NCI-H524 (cell line): ENCODE measurements around the gene RTL10.

Experiments
- DNase-seq, 2 experiments: peaks; one replicate each; lab custom pipeline; 2025; lab: John Stamatoyannopoulos, UW

Gene RTL10

DNA sequence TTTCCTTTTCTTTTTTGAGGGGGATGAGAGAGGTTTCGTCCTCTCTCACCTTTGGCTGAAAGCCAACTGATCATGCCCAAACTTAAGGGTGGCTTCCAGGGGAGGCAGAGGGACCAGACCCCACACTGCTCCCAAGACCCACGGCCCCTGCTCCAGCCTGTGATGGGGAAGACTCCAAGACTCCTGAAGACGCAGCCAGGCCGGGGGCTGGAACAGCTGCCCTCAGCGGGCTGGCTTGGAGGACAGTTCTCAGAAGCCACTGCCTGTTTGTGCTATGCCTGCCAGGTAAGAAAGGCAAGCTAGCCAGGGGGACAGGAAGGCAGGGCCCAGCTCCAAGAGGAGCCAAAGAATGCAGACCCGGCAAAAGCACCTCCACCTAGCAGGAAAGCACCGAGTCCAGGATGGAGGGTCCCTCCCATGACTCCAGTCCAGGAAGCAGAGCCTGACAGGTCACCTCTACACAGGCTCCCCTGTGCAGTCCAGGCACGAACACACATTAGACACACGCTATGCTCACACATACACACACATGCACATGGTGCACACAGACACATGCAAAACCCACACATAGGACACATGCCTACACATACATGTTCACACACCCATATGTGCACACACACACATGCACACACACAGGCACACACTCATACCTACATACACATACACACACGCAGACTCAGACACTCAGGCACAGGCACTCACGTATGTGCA lies 31.3 kb downstream of the RTL10 start:
- no peak for DNase-seq

DNA sequence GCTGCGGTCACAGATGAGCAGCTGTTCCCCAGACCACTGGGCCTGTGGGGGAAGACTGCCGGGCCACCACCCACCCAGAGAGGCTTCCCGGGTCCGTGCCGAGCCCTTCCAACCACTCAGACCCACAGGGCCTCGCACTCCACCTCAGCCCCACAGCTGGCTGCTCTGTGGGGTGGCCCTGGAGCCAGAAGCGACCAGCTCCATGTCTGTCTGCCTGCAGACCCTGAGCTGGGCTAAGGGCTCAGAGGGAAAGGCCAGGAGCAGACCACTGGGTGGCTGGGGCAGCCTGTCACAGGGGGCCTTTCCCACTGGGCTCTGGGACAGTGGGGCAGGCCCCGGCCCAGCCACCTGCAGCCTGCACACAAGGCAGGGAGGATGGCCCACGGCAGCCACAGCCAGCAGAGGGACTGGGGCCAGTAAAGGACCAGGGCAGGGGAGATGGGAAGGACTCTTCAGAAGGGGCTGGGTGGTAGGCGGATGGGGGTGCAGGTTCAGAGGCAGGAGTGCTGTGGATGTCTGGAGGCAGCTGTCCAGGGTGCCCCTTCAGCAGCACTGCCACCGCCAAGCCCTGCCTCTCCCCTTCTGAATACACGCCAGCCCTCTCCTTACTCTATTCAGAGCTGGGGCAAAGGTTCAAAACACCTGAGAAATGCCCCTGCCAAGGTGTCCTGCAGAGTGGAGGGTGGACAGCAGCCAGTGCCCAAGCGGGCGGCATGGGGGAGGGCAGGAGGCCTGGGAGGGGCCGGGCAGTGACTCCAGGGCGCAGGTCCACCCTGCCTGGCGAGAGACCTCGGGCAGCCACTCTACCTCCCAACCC lies 32.2 kb downstream of the RTL10 start:
- no peak for DNase-seq

GRCh38 chr22:19821523-19822300 lies 33.0 kb downstream of the RTL10 start:
- DNase-seq: no peak

DNA sequence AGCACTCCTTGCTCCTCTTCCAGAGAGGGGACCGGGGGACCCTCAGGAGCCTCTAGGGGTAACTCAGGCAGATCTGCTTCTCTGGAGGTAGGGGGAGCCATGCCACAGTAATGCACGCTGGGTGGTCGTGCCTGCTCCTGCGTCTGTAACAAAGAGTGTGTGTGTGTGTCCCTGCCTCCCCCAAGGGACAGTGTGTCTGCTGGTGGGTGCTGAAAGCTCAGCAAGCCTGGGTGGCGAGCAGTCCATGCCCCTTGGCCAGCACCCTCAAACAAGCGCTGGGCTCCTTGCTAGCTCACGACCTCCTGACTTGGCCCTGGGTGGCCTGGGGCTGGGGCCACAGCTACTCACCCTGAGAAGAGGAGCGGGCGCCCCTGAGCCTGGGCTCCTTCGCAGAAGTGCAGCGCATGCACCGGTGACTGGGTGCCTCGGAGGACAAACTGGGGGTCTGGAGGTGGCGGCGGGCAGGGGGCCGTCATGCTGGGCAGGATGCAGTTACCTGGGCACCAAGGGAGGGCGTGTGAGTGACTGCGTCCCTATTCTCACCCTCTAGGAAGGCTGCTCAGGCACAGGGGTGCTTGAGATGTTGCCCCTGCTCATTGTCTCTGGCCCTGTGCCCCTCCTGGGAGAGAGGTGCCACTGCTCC lies 33.7 kb downstream of the RTL10 start:
- DNase-seq: no peak

DNA sequence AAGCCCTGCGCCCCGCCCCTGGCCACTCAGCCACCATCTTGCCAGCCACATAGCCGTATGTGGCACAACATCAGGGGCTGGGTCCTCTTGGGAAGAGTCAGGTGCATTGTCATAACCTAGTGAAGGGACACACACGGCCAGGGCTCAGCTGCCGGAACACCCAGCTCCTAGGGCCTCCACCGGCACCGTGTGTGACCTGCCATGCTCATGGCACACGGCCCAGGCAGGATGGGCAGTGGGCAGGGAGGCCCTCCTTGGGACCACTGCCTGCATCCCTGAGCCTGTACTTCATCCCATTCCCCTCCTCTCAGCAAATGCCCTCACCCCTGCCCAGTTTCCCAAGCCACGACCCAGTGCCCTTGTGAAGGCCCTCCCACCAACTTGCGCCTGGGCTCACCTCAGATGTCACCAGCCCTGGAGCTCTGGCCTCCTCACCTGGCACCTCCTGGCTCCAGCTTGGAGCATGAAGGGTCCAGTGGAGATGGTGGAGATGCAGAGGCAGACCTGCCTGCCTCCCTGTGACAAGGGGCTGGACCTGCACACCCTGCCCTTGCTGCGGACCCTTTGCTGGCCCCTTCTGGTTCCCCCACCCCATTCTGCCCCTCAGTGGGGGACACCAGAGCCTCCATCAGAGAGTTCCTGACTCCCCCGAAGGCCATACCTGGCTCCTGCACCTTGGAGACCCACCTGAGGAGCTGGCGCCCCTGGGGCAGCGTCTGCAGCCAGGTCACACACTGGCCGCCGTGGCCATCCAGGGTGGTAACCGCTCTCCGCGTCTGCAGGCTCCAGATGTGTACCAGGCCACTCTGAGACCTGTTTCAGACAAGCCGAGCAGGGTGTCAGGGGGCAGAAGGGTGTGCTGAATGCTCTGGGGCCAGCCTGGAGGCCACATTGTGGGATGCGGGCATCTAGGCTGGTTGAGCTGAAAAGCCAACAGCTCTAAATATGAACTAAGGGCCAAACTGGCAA lies 34.5 kb downstream of the RTL10 start:
- no peak for DNase-seq

DNA sequence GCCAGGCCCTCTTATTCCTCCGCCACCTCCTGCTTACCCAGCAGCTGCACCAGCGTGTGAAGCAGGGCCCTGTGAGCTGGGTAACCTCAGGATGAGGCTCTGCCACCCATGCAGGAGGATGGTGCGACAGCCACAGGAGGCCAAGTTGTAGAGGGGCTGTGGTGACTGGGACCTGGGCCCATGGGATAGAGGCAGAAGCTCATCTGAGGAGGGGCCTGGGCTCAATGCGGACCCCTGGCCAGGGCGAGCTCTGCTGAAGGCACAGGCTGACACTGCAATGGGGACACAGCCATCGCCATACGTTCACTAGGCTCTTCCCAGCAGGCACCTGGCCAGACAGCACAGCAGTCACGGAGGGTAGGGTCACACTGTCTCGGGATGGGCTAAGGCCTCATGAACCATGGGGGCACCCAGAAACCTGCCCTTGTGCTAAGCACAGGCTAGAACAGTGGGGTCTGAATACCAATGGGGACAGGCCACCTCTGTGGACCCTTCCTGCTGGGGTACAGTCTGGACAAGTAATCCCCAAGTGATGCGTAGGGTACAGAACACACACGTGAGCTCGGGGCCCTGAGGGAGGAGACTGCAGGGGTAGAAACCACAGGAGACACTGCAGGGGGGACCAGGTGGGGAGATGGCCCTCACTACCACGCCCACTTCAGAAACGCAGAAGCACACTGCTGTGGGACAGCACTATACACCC lies 35.3 kb downstream of the RTL10 start:
- no peak for DNase-seq

DNA sequence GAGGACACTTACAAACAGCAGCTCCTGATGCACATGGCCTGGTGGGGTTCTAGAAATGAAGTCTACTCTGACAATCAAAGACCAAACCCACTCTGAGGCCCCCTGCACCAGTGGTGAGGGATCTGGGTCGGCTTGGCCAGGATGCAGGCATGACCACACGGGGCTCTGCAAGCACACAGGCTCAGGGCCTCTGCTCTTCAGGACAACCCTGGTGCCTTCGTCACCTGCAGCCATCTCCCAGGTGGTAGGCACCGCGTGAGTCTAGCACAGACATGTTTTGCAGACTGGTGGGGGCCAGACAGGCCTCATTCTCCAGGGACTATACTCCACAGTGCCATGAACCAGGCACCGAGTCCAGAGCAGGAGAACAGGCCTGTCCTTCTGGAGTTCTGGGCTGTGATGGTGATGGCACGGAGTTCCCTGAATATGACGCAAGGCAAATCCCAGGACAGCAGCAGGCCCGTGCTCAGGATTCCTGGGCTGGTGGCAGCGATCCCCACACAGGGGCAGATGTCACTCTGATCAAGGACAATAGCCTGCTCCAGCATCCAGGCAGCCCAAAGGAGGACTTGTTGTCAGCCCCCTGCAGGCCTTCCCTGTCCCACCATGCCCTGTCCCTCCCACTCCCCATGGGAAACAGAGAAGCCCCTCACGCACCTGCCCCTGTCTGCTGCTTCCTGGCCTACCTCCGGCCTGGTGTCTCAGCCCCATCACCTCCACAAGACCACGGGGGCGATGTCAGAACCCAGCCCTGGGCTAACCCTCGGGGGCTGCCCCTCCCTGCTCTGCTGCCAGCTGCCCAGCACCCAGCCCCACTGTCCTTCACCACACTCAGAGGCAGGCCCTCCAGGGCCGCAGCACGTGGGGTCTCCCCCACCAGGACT lies 36.1 kb downstream of the RTL10 start:
- no peak for DNase-seq

- no peak for DNase-seq
These were observed 38.1 kb downstream of the RTL10 start for GRCh38 chr22:19816372-19817119.

DNA sequence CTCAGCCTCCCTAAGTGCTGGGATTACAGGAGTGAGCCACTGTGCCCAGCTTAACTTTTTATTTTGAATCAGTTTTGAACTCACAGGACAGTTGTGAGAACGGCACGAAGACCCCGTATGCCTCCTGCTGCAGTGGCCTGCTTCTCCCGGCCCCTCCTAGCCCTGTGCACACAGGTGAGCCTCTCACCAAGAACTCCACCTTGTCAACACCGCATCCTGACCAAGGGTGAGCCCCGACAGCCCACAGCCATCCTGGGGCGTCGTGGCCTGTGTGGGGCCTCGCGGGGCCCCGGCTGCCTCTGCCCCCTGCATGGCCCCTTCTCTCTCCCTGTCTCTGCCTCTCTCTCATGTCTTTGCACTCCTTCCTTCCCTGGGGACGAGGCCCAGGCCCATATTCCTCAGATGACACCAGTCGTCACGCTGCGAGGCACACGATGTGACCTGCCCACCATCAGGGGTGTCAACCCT lies 38.8 kb downstream of the RTL10 start:
- no peak for DNase-seq

DNA sequence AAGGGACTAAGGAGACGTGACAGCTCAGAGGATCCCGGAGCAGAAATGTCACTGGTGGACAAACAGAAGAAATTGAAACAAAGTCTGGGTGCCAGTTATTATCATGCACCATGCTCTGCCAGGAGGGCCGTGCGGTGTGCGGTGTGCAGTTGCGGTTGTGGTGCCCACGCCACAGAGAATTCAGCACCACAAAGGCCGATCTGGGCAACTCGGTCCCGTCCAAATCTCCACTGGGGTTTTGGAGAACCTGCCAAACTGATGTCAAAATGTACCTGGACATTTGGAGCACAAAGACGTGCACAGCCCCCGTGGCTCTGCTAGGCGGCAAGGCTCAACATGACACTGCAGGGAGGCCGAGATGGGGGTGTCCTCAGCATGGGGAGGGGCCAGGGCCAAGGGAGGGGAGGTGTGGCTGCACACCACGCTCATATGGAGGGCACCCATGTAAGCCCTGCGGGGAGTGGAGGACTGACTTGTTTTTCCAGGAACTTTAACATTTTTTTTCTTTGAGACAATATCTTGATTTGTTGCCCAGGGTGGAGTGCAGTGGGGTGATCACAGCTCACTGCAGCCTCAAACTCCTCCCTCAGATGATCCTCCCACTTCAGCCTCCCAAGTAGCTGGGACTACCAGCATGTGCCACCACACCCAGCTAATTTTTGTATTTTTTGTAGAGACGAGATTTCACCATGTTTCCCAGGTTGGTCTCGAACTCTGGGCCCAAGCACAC lies 39.4 kb downstream of the RTL10 start:
- DNase-seq: no peak

DNA sequence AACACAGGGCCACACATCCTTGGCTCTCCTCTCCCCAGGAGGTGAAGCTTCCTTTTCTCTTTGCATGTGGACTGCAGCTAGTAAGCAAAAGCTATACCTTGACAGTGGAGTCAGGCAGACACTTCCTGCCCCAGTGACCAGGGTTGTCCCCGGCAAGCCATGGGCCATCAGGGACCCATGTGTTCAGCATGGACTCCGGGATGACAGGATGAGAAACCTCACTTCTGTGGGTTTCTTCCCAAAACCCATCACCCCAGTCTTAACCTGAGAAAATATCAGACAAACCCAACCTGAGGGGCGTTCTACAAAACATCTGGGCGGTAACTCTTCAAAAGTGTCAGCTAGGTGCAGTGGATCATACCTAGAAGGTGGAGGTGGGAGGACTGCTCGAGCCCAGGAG lies 40.2 kb downstream of the RTL10 start:
- no peak for DNase-seq

- no peak for DNase-seq
These were observed 41.8 kb downstream of the RTL10 start for GRCh38 chr22:19812910-19813309.

DNA sequence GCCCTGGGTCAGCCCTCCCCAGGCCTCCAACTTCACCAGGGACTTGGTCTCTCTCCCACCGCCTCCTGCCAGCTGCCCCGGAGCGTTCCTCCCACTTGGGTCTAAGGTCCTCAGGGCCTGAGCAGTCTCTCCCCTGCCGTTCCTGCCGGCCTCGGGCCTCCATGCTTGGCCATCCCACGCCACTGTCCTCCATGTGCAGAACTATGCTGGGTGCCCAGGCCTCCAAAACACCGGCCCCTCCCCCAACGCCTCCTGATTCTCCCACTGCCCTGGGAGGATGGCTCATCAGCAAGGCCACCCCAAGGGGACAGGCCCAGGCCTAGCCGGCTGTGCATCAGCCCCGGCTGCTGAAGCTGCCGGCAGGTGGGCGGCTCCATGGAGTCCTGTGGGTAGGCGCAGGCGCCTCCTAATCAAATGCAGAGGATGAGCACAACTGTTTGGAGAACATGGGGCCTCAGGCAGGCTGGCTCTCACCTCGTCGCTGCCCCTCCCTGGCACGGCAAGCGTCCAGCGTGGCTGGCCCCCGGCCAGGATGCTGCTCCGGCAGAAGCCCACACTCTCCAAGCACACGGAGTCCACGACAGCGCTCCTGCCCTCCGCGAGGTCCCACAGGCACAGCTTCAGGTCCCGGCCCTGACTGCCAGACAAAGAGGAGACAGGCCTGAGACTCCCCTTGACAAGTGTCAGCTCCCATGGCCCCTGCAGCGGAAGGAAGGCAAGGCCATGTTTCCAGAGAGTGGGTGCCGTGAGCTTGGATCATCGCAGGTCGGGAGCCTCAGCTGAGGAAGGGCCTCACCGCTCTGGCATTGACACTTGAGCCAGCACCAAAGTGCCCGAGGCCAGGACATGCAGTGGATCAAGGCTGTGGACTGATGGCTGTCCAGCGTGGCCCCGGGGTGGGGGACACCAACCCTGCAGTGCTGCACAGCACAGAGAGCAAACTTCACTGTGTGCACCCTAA lies 42.6 kb downstream of the RTL10 start:
- DNase-seq: no peak

- DNase-seq: no peak
These were observed 43.5 kb downstream of the RTL10 start for GRCh38 chr22:19811211-19811621.

DNA sequence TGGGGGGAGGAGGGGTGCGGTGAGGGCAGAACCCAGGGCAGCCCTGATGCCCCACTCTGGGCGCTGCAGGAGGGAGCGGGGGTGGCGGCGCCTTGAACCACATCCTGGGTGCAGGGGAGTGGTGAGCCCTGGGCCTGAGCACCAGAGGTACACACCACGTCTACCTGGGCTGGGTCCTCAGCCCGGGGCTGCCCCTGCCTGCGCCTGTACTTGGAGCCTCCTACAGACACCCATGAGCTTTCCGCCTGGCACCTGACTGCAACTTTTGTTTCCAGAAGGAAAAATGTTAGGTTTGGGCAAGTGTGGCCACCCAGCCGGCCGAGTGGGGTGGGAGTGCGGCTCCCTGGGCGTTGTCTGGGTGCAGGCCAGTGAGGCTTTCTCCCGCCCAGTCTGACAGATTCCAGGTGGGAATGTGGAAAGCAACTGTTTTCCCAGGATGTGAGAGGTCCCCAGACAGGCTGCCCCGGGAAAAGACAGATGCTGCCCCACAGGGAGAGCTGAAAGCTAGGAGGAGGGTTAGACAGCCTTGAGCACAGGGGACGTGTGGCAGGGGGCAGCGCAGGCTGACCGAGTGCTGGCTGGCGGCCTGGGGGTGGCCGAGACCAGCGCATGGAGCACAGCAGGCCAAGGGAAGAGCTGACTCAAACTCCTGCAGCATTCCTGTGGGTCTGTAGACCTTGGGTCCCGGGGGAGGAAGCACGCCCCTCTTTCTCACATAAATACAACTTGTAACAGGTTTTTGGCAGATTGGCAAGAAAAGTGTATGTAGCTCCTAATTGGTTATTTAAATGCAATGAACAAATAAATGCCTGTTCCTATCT lies 44.1 kb downstream of the RTL10 start:
- DNase-seq: no peak

- no peak for DNase-seq
These were observed 44.9 kb downstream of the RTL10 start for GRCh38 chr22:19809741-19810140.
